Neural crest cell (in vitro differentiated cells): ENCODE measurements around the gene FBXO31. TPM values are rescaled to one million over a fixed set of nuclear protein-coding genes. Genes with fewer than 3 reads are reported as not detected.

Experiments used
- DNase-seq: peaks from one replicate; pipeline ENCODE4 v3.0.0; 2021; ENCODE audit warnings: low read depth, mixed read lengths, low spot score
- H3K27ac Mint-ChIP-seq: one replicate; pipeline ENCODE4 v1.8.0; 2021; ENCODE audit warnings: mild to moderate bottlenecking, mixed read lengths; ENCODE audit not compliant: unreplicated experiment
- H3K27me3 Mint-ChIP-seq: 2 replicates; pipeline ENCODE4 v1.8.0; 2021; ENCODE audit warnings: low read depth, mild to moderate bottlenecking, mixed read lengths
- H3K36me3 Mint-ChIP-seq: 2 replicates; pipeline ENCODE4 v1.8.0; 2021; ENCODE audit warnings: low read depth, mild to moderate bottlenecking, mixed read lengths
- H3K4me1 Mint-ChIP-seq: 2 replicates; pipeline ENCODE4 v1.8.0; 2021; ENCODE audit warnings: mixed read lengths
- H3K4me3 Mint-ChIP-seq: one replicate; pipeline ENCODE4 v1.8.0; 2021; ENCODE audit warnings: mild to moderate bottlenecking, mixed read lengths
- H3K9me3 Mint-ChIP-seq: 2 replicates; pipeline ENCODE4 v1.8.0; 2021; ENCODE audit warnings: mixed read lengths
- total RNA-seq: library from RNA; stranded (reverse); gene quantifications from 2 replicates; pipeline ENCODE4 v1.2.1, GENCODE V29; 2021
- TF ChIP-seq, protein P1 (sequence below): fragments of 200-600 bp; sonication (generic); conservative IDR thresholded peaks from 2 replicates; pipeline ENCODE4 v1.5.0; 2021; ENCODE audit warnings: antibody characterized with exemption, mild to moderate bottlenecking

FBXO31 gene
- total RNA-seq, 1 donor from 2014 or later: 23.7 TPM

DNA sequence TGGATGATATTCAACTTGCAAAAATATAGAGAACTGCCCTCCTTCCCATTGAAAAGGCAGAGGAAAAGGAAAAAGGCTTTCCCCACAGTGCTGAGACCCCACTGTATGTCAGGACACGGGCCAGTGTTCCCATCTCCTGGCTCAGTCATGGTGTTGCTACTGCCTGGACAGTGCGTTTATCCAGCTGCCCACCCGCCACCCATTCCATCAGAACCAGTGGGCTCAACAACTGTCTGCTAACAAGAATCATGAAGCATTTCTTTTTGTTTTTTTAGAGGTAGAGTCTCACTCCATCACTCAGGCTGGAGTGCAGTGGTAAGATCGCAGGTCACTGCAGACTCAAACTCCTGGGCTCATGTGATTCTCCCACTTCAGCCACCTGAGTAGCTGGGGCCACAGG lies 11.3 kb downstream of the FBXO31 start:
- Mint-ChIP-seq H3K9me3 (no peaks in the 10 kb centered on the region), H3K27me3 (no peaks in the 10 kb centered on the region), H3K4me3 (no peak overlapping the region), H3K4me1 (peaks cover 39% of the 10 kb centered on the region), H3K27ac (no peak overlapping the region), H3K36me3 (no peaks in the 10 kb centered on the region)
- TF ChIP-seq, protein P1, sequence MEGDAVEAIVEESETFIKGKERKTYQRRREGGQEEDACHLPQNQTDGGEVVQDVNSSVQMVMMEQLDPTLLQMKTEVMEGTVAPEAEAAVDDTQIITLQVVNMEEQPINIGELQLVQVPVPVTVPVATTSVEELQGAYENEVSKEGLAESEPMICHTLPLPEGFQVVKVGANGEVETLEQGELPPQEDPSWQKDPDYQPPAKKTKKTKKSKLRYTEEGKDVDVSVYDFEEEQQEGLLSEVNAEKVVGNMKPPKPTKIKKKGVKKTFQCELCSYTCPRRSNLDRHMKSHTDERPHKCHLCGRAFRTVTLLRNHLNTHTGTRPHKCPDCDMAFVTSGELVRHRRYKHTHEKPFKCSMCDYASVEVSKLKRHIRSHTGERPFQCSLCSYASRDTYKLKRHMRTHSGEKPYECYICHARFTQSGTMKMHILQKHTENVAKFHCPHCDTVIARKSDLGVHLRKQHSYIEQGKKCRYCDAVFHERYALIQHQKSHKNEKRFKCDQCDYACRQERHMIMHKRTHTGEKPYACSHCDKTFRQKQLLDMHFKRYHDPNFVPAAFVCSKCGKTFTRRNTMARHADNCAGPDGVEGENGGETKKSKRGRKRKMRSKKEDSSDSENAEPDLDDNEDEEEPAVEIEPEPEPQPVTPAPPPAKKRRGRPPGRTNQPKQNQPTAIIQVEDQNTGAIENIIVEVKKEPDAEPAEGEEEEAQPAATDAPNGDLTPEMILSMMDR: no peak
- no peak for DNase-seq

DNA sequence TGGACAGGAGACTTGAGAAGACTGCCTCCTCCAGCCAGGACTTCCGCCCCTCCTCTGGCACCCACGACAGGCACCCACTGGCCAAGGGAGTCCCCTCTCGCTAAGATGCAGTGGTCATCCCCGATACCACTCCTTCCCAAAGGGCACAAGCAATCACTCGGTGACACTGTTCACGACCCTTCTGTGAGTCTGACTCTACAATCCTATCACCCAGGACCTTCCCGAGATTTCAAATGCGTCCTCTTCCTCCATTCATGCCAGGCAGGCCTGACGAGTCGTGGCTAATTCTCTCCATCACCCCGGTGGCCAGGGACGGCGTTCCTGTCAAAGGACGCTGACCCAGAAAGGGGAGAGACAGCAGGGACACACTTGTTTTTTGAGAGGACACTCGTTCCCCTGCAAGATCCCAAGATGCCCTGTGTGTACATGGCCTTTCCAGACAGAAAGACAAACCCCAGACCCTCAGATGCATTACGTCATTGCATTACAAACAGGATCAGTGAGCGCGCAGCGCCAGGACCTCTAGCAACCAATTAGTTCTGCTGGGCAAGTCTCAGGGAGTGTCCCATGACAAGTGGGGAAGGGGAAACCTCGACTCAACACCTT lies 12.2 kb downstream of the FBXO31 start:
- H3K36me3 Mint-ChIP-seq: no peaks in the 10 kb centered on the region
- H3K9me3 Mint-ChIP-seq: no peaks in the 10 kb centered on the region
- no peak for DNase-seq
- no peaks in the 10 kb centered on the region for H3K27me3 Mint-ChIP-seq
- H3K27ac Mint-ChIP-seq: peak overlapping the region; percentile 53
- H3K4me1 Mint-ChIP-seq: peaks cover 36% of the 10 kb centered on the region
- H3K4me3 Mint-ChIP-seq: no peak overlapping the region
- TF ChIP-seq, protein P1: no peak

DNA sequence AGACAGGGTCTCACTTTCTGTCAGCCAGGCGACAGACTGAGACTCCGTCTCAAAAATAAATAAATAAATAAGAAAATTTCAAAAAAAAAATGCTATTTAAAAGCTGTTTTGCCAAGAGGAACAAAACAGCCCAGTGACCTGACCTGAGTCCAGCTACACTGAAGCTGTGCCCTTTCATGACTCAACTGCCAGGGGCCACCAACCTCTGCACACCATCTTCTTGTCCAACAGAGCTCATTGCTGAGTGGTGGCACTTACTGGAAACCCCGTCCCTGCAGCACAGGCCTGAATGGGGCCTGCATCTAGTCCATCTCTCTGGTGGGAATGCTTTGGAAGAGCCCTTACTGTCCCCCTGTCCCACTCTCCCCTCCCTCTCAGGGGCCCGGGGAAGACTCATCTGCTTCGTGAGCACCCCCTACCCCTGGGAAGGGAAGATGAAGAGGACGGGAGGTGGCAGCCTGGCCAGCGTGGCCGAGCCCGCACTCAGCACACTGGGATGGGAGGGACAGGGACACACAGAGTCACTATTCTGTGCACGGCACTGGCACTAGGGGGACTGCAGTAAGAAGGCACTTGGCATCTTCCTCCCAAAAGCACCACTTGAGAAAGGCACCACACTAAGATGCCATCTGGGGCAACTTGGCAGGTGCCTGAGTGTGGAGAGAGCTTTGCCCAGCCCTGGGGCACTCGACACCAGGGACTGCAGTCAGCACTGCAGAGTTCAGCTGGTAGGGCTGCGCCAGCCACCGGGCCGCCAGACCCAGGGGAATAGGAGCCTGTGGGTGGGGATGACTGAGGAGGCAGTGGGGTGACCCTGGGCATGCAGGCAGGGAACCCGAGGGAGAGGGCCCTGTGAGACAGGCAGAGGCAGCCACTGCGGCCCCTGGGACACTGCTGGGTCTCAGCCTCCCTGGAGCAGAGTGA lies 13.5 kb downstream of the FBXO31 start:
- no peaks in the 10 kb centered on the region for H3K36me3 Mint-ChIP-seq
- H3K4me1 Mint-ChIP-seq: peaks cover 28% of the 10 kb centered on the region
- H3K27ac Mint-ChIP-seq: no peak overlapping the region
- no peaks in the 10 kb centered on the region for H3K9me3 Mint-ChIP-seq
- no peak overlapping the region for H3K4me3 Mint-ChIP-seq
- DNase-seq: no peak
- no peaks in the 10 kb centered on the region for H3K27me3 Mint-ChIP-seq
- TF ChIP-seq, protein P1: no peak

DNA sequence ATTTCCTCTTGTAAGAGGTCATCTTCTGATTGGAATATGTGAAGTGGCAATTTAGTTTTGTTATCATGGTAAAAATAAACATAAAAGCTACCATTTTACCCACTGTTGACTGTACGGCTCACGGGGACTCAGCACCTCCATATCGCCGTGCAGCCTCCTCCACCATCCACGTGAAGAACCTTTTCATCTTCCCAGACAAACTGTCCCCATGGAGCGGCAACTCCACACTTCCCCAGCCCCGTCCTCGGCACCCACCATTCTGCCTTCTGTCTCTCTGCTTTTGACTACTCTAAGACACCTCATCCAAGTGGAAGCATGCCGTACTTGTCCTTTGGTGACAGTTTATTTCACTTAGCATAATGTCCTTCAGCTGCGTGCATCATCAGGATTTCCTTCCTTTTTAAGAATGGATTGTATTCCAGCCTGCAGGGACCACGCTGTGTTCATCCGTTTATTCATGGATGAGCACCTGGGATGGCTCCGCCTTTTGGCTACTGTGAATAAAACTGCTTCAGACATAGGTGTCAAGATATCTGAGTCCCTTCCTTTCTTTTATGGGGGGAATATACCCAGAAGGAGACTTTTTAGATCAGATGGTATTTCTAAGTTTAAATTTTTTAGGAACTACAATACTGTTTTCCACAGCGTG lies 14.3 kb downstream of the FBXO31 start:
- TF ChIP-seq, protein P1: no peak
- Mint-ChIP-seq H3K27me3 (no peaks in the 10 kb centered on the region), H3K27ac (no peak overlapping the region), H3K4me1 (peaks cover 26% of the 10 kb centered on the region), H3K9me3 (no peaks in the 10 kb centered on the region), H3K4me3 (no peak overlapping the region), H3K36me3 (no peaks in the 10 kb centered on the region)
- no peak for DNase-seq

DNA sequence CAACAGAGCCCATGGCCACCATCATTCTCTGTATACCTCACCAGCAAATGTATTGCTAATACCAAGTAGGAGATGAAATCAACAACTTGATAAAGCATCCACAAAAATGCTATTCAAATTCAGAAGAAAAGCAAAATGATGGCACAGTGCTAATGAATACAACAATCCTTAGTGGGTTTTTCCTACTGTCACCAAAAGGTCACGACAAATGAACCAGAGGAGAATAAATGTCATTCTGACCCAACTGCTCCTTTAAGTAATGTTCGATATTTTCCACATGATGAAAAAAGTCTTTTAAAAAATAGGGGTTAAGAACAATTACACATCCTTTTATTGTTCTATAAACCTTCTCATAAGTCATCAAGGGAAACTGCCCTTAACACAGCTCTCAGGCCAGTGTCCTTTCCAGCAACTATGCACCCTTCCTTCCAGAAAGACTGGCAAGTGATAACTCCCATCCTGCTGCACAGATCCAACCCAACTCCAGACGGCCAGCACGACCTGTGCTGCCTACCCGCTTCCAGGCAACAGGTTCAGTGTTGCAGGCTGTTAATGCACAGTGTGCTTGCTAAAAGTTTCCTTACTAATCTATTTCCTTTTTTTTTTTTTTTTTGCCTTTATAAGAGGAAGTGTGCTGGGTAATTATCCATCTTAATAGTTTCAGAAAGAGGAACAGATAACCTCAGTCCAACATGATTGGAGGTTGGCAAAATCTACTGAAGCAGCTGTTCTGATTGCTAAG lies 15.4 kb downstream of the FBXO31 start:
- Mint-ChIP-seq H3K9me3 (no peaks in the 10 kb centered on the region), H3K36me3 (no peaks in the 10 kb centered on the region), H3K4me1 (peaks cover 33% of the 10 kb centered on the region), H3K27me3 (no peaks in the 10 kb centered on the region), H3K27ac (no peak overlapping the region), H3K4me3 (no peak overlapping the region)
- TF ChIP-seq, protein P1: no peak
- DNase-seq: no peak
